GM12892 (cell line): ENCODE data around the gene PPP1R13L.
"Not testable (repeated sequence)": the region's sequence is repeated elsewhere in the genome, so short reads cannot be mapped to it uniquely, and the experiment has no call there.

ENCODE experiments used
- POLR2A ChIP-seq: IDR thresholded peaks from 2 replicates; pipeline ENCODE4 v1.6.1; 2011; ENCODE audit warnings: low read depth, low read length, control low read depth
- POLR2AphosphoS5 ChIP-seq: IDR thresholded peaks from 2 replicates; pipeline ENCODE4 v1.6.1; 2011; ENCODE audit warnings: low read depth, low read length, control low read depth

DNA sequence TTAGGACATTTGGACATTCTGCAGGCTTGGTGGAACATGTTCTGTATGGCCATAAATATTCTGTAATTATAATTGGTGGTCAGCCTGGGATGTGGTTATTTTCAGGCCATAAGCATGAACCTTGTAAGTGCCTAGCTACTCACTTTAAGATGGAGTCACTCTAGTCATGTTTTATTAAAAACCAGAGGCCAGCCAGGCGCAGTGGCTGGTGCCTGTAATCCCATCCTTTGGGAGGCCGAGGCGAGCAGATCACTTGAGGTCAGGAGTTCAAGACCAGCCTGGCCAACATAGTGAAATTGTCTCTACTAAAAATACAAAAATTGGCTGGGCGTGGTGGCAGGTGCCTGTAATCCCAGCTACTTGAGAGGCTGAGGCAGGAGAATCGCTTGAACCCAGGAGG, 2.7 kb upstream of the PPP1R13L start:
- not testable (repeated sequence) for TF ChIP-seq POLR2A, POLR2AphosphoS5
